Hepatocyte (in vitro differentiated cells): ENCODE data around the gene DNM2. TPM values are rescaled to one million over a fixed set of nuclear protein-coding genes. Genes with fewer than 3 reads are reported as not detected.
A peak's percentile ranks its signal among the peaks of the same experiment; 100 is the strongest.
"Not testable (repeated sequence)": the region's sequence is repeated elsewhere in the genome, so short reads cannot be mapped to it uniquely, and the experiment has no call there.

Source experiments
- DNase-seq: peaks from one replicate; pipeline ENCODE4 v3.0.0-alpha.2; 2016; ENCODE audit warnings: low spot score
- H2AFZ ChIP-seq: fragments of 200-600 bp; sonication (generic); 2 replicates; pipeline ENCODE4 v1.6.0; 2016; ENCODE audit warnings: antibody characterized with exemption, mild to moderate bottlenecking
- H3K27ac ChIP-seq: fragments of 200-600 bp; sonication (generic); 2 replicates; pipeline ENCODE4 v1.5.1; 2016; ENCODE audit warnings: mild to moderate bottlenecking
- H3K27me3 ChIP-seq: fragments of 200-600 bp; sonication (generic); 2 replicates; pipeline ENCODE4 v1.6.1; 2016
- H3K36me3 ChIP-seq: fragments of 200-600 bp; sonication (generic); replicated peaks from 2 replicates; pipeline ENCODE4 v1.5.1; 2016; ENCODE audit warnings: low read depth; ENCODE audit not compliant: insufficient read depth
- H3K4me1 ChIP-seq: fragments of 200-600 bp; sonication (generic); 2 replicates; pipeline ENCODE4 v1.5.1; 2016; ENCODE audit warnings: mild to moderate bottlenecking, moderate library complexity; ENCODE audit not compliant: insufficient read depth
- H3K4me2 ChIP-seq: fragments of 200-600 bp; sonication (generic); 2 replicates; pipeline ENCODE4 v1.6.0; 2016
- H3K4me3 ChIP-seq: fragments of 200-600 bp; sonication (generic); 2 replicates; pipeline ENCODE4 v1.5.1; 2016; ENCODE audit warnings: mild to moderate bottlenecking
- H3K79me2 ChIP-seq: fragments of 200-600 bp; sonication (generic); 2 replicates; pipeline ENCODE4 v1.6.0; 2017; ENCODE audit warnings: mild to moderate bottlenecking
- H3K9me2 ChIP-seq: fragments of 200-600 bp; sonication (generic); replicated peaks from 2 replicates; pipeline ENCODE4 v1.6.0; 2017; ENCODE audit warnings: mild to moderate bottlenecking; ENCODE audit not compliant: insufficient read depth
- H3K9me3 ChIP-seq: fragments of 200-600 bp; sonication (generic); 2 replicates; pipeline ENCODE4 v1.5.1; 2016; ENCODE audit warnings: low read depth, mild to moderate bottlenecking
- H4K20me1 ChIP-seq: fragments of 200-600 bp; sonication (generic); 2 replicates; pipeline ENCODE4 v1.6.0; 2016; ENCODE audit warnings: mild to moderate bottlenecking; ENCODE audit not compliant: insufficient read depth, poor library complexity, severe bottlenecking
- EZH2 ChIP-seq: fragments of 200-600 bp; sonication (generic); IDR thresholded peaks from 2 replicates; pipeline ENCODE4 v1.6.1; 2016; ENCODE audit warnings: antibody characterized with exemption, mild to moderate bottlenecking, borderline replicate concordance
- EZH2phosphoT487 ChIP-seq: fragments of 200-600 bp; sonication (generic); IDR thresholded peaks from one replicate; pipeline ENCODE4 v1.6.1; 2018; ENCODE audit warnings: antibody characterized with exemption, mild to moderate bottlenecking, low read depth, moderate library complexity; ENCODE audit not compliant: unreplicated experiment, severe bottlenecking
- WGBS: methylation state at CpG from one replicate; pipeline ENCODE4 v1.1.6; 2016; ENCODE audit warnings: low lambda C conversion rate; ENCODE audit errors: missing lambda C conversion rate; 5-methylcytosine and 5-hydroxymethylcytosine counted together
- polyA plus RNA-seq: library from polyadenylated mRNA; unstranded; fragments of >200 nt; fragmentation: Nextera tagmentation; extraction: Ambion mirVana; gene quantifications from 2 replicates; pipeline ENCODE4 v1.2.1, GENCODE V29; 2016
- total RNA-seq: library from RNA; depleted of rRNA; stranded (reverse); fragments of >200 nt; gene quantifications from 2 replicates; pipeline ENCODE4 v1.2.3, GENCODE V29; 2014
- TF ChIP-seq, protein P1 (sequence below): fragments of 200-600 bp; sonication (generic); IDR thresholded peaks from 2 replicates; pipeline ENCODE4 v1.5.1; 2016; ENCODE audit warnings: antibody characterized with exemption, mild to moderate bottlenecking; ENCODE audit not compliant: poor library complexity

DNM2 gene
- total and polyA plus RNA-seq, 2 experiments from 2014 or later = 93.9 to 130 TPM

DNA sequence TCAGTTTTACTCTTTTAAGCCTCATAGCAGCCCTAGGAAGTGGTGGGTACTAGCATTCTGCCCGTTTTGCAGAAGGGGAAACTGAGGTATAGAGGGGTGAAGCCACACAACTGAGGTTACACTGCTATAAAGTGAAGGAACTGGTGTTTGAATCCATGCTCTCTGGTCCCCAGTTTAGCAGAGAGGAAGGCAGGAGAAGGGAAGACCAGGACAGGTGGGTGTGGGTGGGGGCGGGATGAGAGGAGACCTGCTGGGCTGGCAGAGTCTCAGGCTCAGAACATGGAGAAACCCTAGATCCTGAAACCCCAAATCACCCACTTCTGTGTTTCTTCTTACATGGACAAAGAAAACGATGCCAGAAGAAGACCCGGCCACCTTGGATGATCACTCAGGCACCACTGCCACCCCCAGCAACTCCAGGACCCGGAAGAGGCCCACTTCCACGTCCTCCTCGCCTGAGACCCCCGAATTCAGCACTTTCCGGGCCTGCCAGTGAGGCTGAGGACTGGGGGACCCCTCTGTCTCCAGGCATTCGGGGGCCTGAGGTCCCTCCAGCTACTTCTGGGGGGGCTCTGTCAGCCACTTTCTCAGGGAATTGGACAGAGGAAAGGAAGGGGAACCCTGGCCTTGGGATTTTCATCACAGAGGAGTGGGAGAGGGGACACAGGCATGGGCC lies 151.1 kb downstream of the DNM2 start:
- Histone ChIP-seq H3K4me3 (no peak overlapping the region), H4K20me1 (peaks cover 2% of the 10 kb centered on the region), H3K4me2 (no peak overlapping the region), H2AFZ (no peak overlapping the region), H3K27ac (no peak overlapping the region), H3K36me3 (no peaks in the 10 kb centered on the region), H3K9me2 (no peaks in the 10 kb centered on the region), H3K4me1 (peaks cover 15% of the 10 kb centered on the region), H3K27me3 (no peaks in the 10 kb centered on the region), H3K79me2 (peaks cover 23% of the 10 kb centered on the region), H3K9me3 (no peaks in the 10 kb centered on the region)
- DNase-seq = no peak
- TF ChIP-seq EZH2phosphoT487 = no peak
- 92% methylated on average over 10 of the region's 10 CpGs for WGBS

DNA sequence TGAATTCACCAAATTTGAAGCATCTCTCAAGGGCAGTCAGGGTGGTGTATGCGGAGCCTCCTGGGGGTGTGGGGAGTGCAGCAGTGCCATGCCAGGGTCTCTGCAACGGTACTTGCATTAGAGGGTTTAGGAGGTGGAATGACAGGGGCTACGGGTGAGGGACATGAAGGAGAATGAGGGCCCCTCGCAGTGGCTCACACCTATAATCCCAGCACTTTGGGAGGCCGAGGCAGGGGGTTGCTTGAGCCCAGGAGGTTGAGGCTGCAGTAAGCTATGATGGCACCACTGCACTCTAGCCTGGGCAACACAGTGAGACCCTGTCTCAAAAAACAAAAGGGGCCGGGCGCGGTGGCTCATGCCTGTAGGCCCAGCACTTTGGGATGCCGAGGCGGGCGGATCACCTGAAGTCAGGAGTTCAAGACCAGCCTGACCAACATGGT lies 152.0 kb downstream of the DNM2 start:
- not testable (repeated sequence) for H3K36me3 ChIP-seq, H3K4me3 ChIP-seq, DNase-seq, H3K9me3 ChIP-seq, H4K20me1 ChIP-seq, H3K9me2 ChIP-seq, H3K27me3 ChIP-seq
- Histone ChIP-seq H3K79me2 (peaks cover 31% of the 10 kb centered on the region), H2AFZ (peak overlapping the region; percentile 75), H3K4me1 (peaks cover 20% of the 10 kb centered on the region), H3K4me2 (peak overlapping the region; percentile 84), H3K27ac (peak overlapping the region; percentile 93)
- WGBS = 95% methylated on average over 11 of the region's 11 CpGs

DNA sequence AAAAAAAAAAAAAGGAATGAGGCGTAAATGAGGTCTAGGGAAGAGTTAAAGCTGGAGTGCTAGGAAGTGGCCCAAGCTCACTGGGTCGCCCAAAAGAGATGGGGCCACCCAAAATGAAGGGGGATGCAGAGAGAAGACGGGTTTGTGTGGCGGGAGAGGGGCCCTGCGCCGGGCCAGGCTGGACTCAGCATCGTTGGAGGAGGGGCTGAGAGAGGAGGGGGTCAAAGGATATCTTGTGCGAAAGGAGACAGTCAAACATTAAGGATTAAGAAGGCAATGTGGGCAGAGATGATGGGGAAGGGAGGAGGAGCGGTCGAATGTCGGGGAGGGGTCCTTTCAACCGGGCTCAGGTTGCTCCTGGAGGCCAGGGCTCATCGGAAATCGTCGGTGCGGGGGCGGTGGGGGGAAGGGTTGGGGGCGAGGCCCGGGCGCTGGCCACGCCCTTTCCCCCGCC lies 152.6 kb downstream of the DNM2 start:
- Histone ChIP-seq H3K27me3 (no peaks in the 10 kb centered on the region), H3K27ac (peak overlapping the region; percentile 93), H3K79me2 (peaks cover 38% of the 10 kb centered on the region), H3K36me3 (no peaks in the 10 kb centered on the region), H4K20me1 (peaks cover 2% of the 10 kb centered on the region), H3K9me2 (no peaks in the 10 kb centered on the region), H3K4me3 (peak overlapping the region; percentile 31), H3K4me1 (peaks cover 20% of the 10 kb centered on the region), H2AFZ (peak overlapping the region; percentile 75), H3K4me2 (peak overlapping the region; percentile 84), H3K9me3 (no peaks in the 10 kb centered on the region)
- no peak for DNase-seq
- WGBS = 3% methylated on average over 9 of the region's 22 CpGs
- TF ChIP-seq EZH2 = no peak
- TF ChIP-seq EZH2phosphoT487 = no peak
- TF ChIP-seq, protein P1, sequence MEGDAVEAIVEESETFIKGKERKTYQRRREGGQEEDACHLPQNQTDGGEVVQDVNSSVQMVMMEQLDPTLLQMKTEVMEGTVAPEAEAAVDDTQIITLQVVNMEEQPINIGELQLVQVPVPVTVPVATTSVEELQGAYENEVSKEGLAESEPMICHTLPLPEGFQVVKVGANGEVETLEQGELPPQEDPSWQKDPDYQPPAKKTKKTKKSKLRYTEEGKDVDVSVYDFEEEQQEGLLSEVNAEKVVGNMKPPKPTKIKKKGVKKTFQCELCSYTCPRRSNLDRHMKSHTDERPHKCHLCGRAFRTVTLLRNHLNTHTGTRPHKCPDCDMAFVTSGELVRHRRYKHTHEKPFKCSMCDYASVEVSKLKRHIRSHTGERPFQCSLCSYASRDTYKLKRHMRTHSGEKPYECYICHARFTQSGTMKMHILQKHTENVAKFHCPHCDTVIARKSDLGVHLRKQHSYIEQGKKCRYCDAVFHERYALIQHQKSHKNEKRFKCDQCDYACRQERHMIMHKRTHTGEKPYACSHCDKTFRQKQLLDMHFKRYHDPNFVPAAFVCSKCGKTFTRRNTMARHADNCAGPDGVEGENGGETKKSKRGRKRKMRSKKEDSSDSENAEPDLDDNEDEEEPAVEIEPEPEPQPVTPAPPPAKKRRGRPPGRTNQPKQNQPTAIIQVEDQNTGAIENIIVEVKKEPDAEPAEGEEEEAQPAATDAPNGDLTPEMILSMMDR = no peak

DNA sequence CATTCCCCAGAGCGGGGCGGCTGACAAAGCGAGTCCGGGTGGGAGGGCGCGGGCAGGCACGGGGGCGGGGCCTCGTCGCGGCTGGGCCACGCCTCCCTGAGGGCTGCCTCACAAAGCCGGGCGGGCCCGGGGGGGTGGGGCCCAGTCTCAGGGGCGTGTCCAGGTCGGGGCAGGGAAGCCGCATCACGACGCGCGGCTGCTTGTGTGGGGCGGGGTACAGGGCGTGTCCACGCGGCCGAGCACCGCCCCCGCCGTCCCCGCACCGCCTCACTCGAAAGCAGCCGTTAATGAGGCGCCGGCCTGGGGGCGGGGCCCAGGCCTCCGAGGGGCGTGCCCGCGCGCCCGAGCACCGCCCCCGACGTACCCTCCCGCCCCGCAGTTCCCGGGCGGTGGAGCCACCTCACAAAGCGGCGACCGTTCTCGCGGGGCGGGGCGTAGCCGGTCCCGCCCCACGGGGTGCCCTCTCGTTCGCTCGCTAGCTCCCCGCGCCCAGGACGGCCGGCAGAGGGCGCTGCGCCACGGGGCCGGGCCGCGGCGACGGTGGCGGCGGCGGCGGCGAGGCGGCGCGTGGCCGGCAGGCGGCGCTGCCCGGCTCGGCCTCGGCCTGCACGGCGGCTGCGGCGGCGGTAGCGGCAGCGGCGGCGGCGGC lies 153.2 kb downstream of the DNM2 start, which contains the start of gene CARM1:
Gene CARM1, plus strand, starts transcription at position 599 of the 649 bp plus-strand sequence. CDS start 150 bp downstream, outside the sequence.
- H3K9me3 ChIP-seq = no peaks in the 10 kb centered on the region
- TF ChIP-seq EZH2 = no peak
- TF ChIP-seq, protein P1 = peak; percentile 66
- no peak for TF ChIP-seq EZH2phosphoT487
- H3K9me2 ChIP-seq = no peaks in the 10 kb centered on the region
- no peaks in the 10 kb centered on the region for H3K36me3 ChIP-seq
- H2AFZ ChIP-seq = peak within 1 kb of the TSS; percentile 75
- peaks cover 43% of the 10 kb centered on the region for H3K79me2 ChIP-seq
- peak; percentile 99 for DNase-seq
- H3K27me3 ChIP-seq = no peaks in the 10 kb centered on the region
- peak within 1 kb of the TSS; percentile 60 for H3K4me3 ChIP-seq
- peaks cover 2% of the 10 kb centered on the region for H4K20me1 ChIP-seq
- peaks cover 20% of the 10 kb centered on the region for H3K4me1 ChIP-seq
- 0% methylated on average over 18 of the region's 99 CpGs for WGBS
- H3K27ac ChIP-seq = peak within 1 kb of the TSS; percentile 97
- peak within 1 kb of the TSS; percentile 93 for H3K4me2 ChIP-seq
